Lung (tissue), 12 donors: ENCODE measurements around the gene ATXN1. TPM values are rescaled to one million over a fixed set of nuclear protein-coding genes. Genes with fewer than 3 reads are reported as not detected.
"Not testable (repeated sequence)": the region's sequence is repeated elsewhere in the genome, so short reads cannot be mapped to it uniquely, and the experiment has no call there.

ENCODE experiments used
- ATAC-seq: fragments of 200-7000 bp; cut with Tn5 transposase; one replicate; pipeline ENCODE4 v1.9.1; 2020; ENCODE audit warnings: moderate number of reproducible peaks; ENCODE audit not compliant: insufficient read depth, low FRiP score
- DNase-seq, 3 donors: peaks; one replicate each; pipeline ENCODE4 v3.0.0-alpha.2; 2013 to 2017
- H3K27ac ChIP-seq, 2 donors: one replicate each; pipeline ENCODE4 v1.5.1; 2013; ENCODE audit warnings: mild to moderate bottlenecking in 2 of 2, moderate library complexity in 2 of 2, control low read depth in 1 of 2, inconsistent platforms in 1 of 2, low read depth in 1 of 2, low read length in 1 of 2
- H3K27me3 ChIP-seq, 3 donors: one replicate each; pipeline ENCODE4 v1.5.1; 2013; ENCODE audit warnings: low read length in 2 of 3; ENCODE audit not compliant: control insufficient read depth in 3 of 3, insufficient read depth in 3 of 3
- H3K36me3 ChIP-seq, 4 donors: one replicate each; pipeline ENCODE4 v1.5.1; 2013; ENCODE audit warnings: low read length in 4 of 4, mild to moderate bottlenecking in 1 of 4, moderate library complexity in 1 of 4; ENCODE audit not compliant: control insufficient read depth in 4 of 4, insufficient read depth in 4 of 4
- H3K4me1 ChIP-seq, 5 donors: one replicate each; pipeline ENCODE4 v1.5.1; 2013; ENCODE audit warnings: low read length in 5 of 5, mild to moderate bottlenecking in 2 of 5, moderate library complexity in 1 of 5; ENCODE audit not compliant: control insufficient read depth in 5 of 5, insufficient read depth in 5 of 5
- H3K4me3 ChIP-seq: one replicate; pipeline ENCODE4 v1.5.1; 2013; ENCODE audit warnings: mild to moderate bottlenecking, control low read depth, moderate library complexity
- H3K9ac ChIP-seq, 2 donors: one replicate each; pipeline ENCODE4 v1.5.1; 2013; ENCODE audit warnings: low read length in 2 of 2, control low read depth in 1 of 2; ENCODE audit not compliant: insufficient read depth in 1 of 2
- H3K9me3 ChIP-seq, 4 donors: one replicate each; pipeline ENCODE4 v1.5.1; 2013; ENCODE audit warnings: low read length in 3 of 4, mild to moderate bottlenecking in 1 of 4, moderate library complexity in 1 of 4; ENCODE audit not compliant: control insufficient read depth in 4 of 4, insufficient read depth in 3 of 4
- WGBS, 2 donors: extraction: QIAGEN DNeasy Blood & Tissue Kit; methylation state at CpG; one replicate each; pipeline ENCODE4 v1.1.7; 2013; 5-methylcytosine and 5-hydroxymethylcytosine counted together
- polyA plus RNA-seq, 2 donors: library from polyadenylated mRNA; stranded (reverse); fragments of 200-250 nt; gene quantifications; one replicate each; pipeline ENCODE4 v1.2.1, GENCODE V29; 2013
- total RNA-seq, 2 donors: library from RNA; depleted of rRNA in 1 of 2; stranded (reverse); fragments of >200 nt in 1 of 2; gene quantifications; one replicate each; pipeline ENCODE4 v1.2.1, GENCODE V29; 2014 to 2021
- TF ChIP-seq, protein P1 (sequence below): IDR thresholded peaks from 2 replicates; pipeline ENCODE4 v1.5.1; 2012; ENCODE audit warnings: mild to moderate bottlenecking; ENCODE audit errors: control extremely low read depth, extremely low read depth
- donor health status: control.
- donor health status: control.
- donor health status: Bipolar disorder and iron deficiency.
- donor health status: healthy.
- donor health status: DM: yes; HTN: yes; CAD: no.

ATXN1 gene
- total and polyA plus RNA-seq, 4 donors, result 9.7 to 108 (median 34.9) TPM

- no peaks in the 10 kb centered on the region for H3K27me3 ChIP-seq
- H3K4me1 ChIP-seq, result peaks cover 0 to 2% (median 0%) of the 10 kb centered on the region in 5 donors
- ATAC-seq (no peak), DNase-seq (no peak)
- peaks cover 0 to 2% (median 0%) of the 10 kb centered on the region in 4 donors for H3K36me3 ChIP-seq
- no peaks in the 10 kb centered on the region for H3K9me3 ChIP-seq
- TF ChIP-seq, protein P1, sequence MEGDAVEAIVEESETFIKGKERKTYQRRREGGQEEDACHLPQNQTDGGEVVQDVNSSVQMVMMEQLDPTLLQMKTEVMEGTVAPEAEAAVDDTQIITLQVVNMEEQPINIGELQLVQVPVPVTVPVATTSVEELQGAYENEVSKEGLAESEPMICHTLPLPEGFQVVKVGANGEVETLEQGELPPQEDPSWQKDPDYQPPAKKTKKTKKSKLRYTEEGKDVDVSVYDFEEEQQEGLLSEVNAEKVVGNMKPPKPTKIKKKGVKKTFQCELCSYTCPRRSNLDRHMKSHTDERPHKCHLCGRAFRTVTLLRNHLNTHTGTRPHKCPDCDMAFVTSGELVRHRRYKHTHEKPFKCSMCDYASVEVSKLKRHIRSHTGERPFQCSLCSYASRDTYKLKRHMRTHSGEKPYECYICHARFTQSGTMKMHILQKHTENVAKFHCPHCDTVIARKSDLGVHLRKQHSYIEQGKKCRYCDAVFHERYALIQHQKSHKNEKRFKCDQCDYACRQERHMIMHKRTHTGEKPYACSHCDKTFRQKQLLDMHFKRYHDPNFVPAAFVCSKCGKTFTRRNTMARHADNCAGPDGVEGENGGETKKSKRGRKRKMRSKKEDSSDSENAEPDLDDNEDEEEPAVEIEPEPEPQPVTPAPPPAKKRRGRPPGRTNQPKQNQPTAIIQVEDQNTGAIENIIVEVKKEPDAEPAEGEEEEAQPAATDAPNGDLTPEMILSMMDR, result no peak
- H3K27ac ChIP-seq, result no peak overlapping the region
- no peak overlapping the region for H3K9ac ChIP-seq
- WGBS, 2 donors, result 44 to 50% methylated on average over 6 of the region's 6 CpGs
- H3K4me3 ChIP-seq, result no peak overlapping the region
Observed at GRCh38 chr6:16461491-16461890, 299.8 kb downstream of the ATXN1 start.

- DNase-seq, H3K9ac ChIP-seq, H3K36me3 ChIP-seq, H3K27me3 ChIP-seq, H3K9me3 ChIP-seq, H3K4me1 ChIP-seq, H3K4me3 ChIP-seq, H3K27ac ChIP-seq, ATAC-seq: not testable (repeated sequence)
- 79 to 82% methylated on average over 5 of the region's 5 CpGs for WGBS, 2 donors
Observed at GRCh38 chr6:16459472-16459871, 301.8 kb downstream of the ATXN1 start.

GRCh38 chr6:16452348-16452747 is 308.9 kb downstream of the ATXN1 start:
- peaks cover 0 to 2% (median 0%) of the 10 kb centered on the region in 4 donors for H3K36me3 ChIP-seq
- no peak overlapping the region for H3K27ac ChIP-seq
- no peak overlapping the region for H3K9ac ChIP-seq
- H3K4me1 ChIP-seq, result peaks cover 0 to 6% (median 2%) of the 10 kb centered on the region in 5 donors
- TF ChIP-seq, protein P1, result no peak
- no peaks in the 10 kb centered on the region for H3K27me3 ChIP-seq
- H3K4me3 ChIP-seq, result no peak overlapping the region
- no peaks in the 10 kb centered on the region for H3K9me3 ChIP-seq
- DNase-seq (no peak), ATAC-seq (no peak)
- 85 to 93% methylated on average over 2 of the region's 2 CpGs for WGBS, 2 donors

DNA sequence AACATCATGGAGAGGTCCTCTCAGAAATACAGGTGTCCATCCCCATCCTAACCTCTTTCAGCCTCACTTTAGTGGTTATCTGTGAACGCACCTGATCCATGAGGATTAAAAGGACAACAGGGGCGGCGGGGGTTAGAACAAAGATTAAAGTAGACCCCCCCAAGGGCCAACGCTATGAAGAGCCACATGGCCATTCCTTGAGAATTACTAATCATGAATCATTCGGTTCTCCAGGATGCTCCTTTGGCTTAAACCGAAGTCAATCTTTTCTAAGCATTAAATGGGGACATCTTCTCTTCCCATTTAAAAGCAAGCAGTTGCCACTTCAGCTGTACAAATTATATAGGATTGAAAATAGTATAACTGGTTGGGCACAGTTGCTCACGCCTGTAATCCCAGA is 310.4 kb downstream of the ATXN1 start:
- Histone ChIP-seq H3K4me3 (no peak overlapping the region), H3K9me3 (no peaks in the 10 kb centered on the region), H3K36me3 (no peaks in the 10 kb centered on the region), H3K4me1 (peaks cover 0 to 6% (median 2%) of the 10 kb centered on the region in 5 donors), H3K27me3 (no peaks in the 10 kb centered on the region), H3K9ac (no peak overlapping the region), H3K27ac (no peak overlapping the region)
- ATAC-seq (no peak), DNase-seq (no peak)
- WGBS, 2 donors, result 96% methylated on average over 7 of the region's 7 CpGs
- TF ChIP-seq, protein P1, result no peak
